ENCODE data around the gene SLC24A1.
"Not testable (repeated sequence)": the region's sequence is repeated elsewhere in the genome, so short reads cannot be mapped to it uniquely, and the experiment has no call there.

The SLC24A1 gene

GRCh38 chr15:65603134-65603533 lies 18.6 kb upstream of the SLC24A1 start:
- no peak for TF ChIP-seq CTCF (IDR thresholded peaks at IDR 0.05; ENCODE audit: insufficient read depth, low read depth, low read length, missing control alignments)
- H3K4me3 ChIP-seq (ENCODE audit: low read length): no peak overlapping the region
- DNase-seq (ENCODE audit: low read depth): peak; percentile 5

GRCh38 chr15:65603559-65603958 lies 18.2 kb upstream of the SLC24A1 start:
- no peak for TF ChIP-seq CTCF (IDR thresholded peaks at IDR 0.05; ENCODE audit: insufficient read depth, low read depth, low read length, missing control alignments)
- no peak overlapping the region for H3K4me3 ChIP-seq (ENCODE audit: low read length)
- DNase-seq (ENCODE audit: low read depth): no peak

GRCh38 chr15:65610871-65611718 lies 10.6 kb upstream of the SLC24A1 start, which contains the start of gene INTS14:
Gene INTS14 (minus strand): TSS chr15:65611131. CDS start chr15:65607380, 3,751 bp downstream.
- TF ChIP-seq CTCF (IDR thresholded peaks at IDR 0.05; ENCODE audit: insufficient read depth, low read depth, low read length, missing control alignments): peak; percentile 60
- peak within 1 kb of the TSS; percentile 70 for H3K4me3 ChIP-seq (ENCODE audit: low read length)
- DNase-seq (ENCODE audit: low read depth): peak; percentile 98

- peak overlapping the region; percentile 70 for H3K4me3 ChIP-seq (ENCODE audit: low read length)
- no peak for DNase-seq (ENCODE audit: low read depth)
- no peak for TF ChIP-seq CTCF (IDR thresholded peaks at IDR 0.05; ENCODE audit: insufficient read depth, low read depth, low read length, missing control alignments)
Measured at GRCh38 chr15:65611888-65612615, 9.7 kb upstream of the SLC24A1 start.

GRCh38 chr15:65612616-65612946 lies 9.2 kb upstream of the SLC24A1 start:
- DNase-seq (ENCODE audit: low read depth): peak; percentile 51
- H3K4me3 ChIP-seq (ENCODE audit: low read length): no peak overlapping the region
- TF ChIP-seq CTCF (IDR thresholded peaks at IDR 0.05; ENCODE audit: insufficient read depth, low read depth, low read length, missing control alignments): no peak

GRCh38 chr15:65612949-65613744 lies 8.6 kb upstream of the SLC24A1 start:
- no peak overlapping the region for H3K4me3 ChIP-seq (ENCODE audit: low read length)
- no peak for DNase-seq (ENCODE audit: low read depth)
- TF ChIP-seq CTCF (IDR thresholded peaks at IDR 0.05; ENCODE audit: insufficient read depth, low read depth, low read length, missing control alignments): no peak

- H3K4me3 ChIP-seq (ENCODE audit: low read length); DNase-seq (ENCODE audit: low read depth): not testable (repeated sequence)
Measured at GRCh38 chr15:65615887-65616286, 5.9 kb upstream of the SLC24A1 start.

Data from epithelial cell of esophagus (primary cell).